SHP77 treated with DMSO at 0.1 percent for 48 hours (cell line): ENCODE measurements around the gene EPB41L3.

Experiments used
- DNase-seq: peaks from one replicate; lab custom pipeline; 2025; lab: John Stamatoyannopoulos, UW

Gene EPB41L3

GRCh38 chr18:5451871-5452270, 91.9 kb downstream of the EPB41L3 start:
- no peak for DNase-seq

- no peak for DNase-seq
These were observed 92.6 kb downstream of the EPB41L3 start for GRCh38 chr18:5451150-5451549.

DNA sequence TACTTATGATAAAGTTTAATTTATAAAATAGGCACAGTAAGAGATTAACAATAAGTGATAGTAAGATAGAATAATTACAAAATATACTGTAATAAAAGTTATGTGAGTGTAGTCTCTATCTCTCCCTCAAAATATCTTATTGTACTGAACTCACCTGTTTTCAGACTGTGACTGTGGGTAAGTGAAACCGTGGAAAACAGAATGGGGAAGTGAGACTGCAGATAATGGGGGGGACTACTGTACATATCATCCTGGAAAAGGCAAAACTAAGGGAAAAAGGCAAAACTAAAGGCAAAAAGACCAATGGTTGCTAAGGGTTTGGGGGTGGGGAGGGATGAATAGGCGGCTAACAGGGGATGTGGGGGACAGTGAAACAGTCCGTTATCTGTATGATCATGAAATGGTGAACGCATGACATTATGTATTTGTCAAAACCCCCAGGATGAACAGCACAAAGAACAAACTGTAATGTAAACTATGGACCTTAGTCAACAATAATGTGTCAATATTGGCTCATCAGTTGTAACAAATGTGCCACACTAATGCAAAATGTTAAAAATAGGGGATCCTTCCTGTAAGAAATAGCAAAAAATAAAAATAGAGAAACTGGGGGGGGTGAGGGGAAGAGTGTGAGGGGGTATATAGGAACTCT, 93.8 kb downstream of the EPB41L3 start:
- DNase-seq: no peak

- DNase-seq: no peak
These were observed 96.4 kb downstream of the EPB41L3 start for GRCh38 chr18:5447442-5447841.

DNA sequence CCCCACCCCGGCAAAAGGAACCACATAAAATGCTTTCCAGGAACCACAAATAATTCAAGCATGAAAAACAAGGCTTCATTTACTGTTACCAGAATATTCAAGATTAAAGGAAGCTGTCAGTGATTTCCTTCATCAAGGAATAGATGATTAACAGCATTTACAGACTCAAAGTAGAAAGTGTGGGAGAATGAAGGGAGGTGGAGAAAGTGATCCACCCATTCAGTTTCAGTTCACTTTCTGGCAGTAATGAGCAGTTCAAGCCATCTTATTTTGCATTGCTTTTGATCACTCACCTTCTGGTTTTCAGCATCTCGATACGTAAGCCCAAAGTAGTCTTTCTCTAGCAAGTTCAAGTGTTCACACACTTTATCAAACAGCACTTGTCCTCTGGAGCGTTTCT, 99.0 kb downstream of the EPB41L3 start:
- no peak for DNase-seq

- no peak for DNase-seq
These were observed 99.5 kb downstream of the EPB41L3 start for GRCh38 chr18:5444269-5444668.

DNA sequence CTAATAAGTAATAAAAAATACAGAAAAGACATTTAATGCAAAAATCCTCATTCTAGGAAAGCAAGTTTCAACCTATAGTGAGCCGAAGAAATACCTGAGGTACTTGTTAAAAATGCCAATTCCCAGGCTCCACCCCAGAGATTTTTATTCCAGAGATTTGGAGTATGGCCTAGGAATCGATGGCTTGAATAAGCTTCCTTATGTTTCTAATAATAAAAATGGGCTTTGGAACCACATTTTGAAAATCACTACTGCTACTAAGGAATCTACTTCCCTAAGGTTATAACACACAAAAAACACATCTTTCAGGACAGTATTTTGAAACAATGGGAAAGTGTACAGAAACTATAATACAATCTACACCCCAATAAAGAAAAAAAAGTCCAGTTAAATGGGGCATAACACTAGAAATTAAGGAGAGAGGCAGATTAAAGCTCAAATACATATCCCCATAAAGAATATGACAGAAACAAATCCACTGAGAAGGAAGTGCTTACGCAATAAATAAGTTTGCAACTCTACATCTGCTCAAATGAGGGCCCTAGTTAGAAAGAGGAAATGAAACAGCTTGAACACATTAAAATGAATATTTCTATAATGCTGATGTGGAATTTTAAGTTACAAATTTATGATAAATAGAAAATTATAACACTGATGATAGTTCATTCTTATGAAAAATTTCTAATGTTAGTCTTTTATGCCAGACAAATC, 103.7 kb downstream of the EPB41L3 start:
- DNase-seq: no peak

GRCh38 chr18:5434425-5434824, 109.4 kb downstream of the EPB41L3 start:
- no peak for DNase-seq

DNA sequence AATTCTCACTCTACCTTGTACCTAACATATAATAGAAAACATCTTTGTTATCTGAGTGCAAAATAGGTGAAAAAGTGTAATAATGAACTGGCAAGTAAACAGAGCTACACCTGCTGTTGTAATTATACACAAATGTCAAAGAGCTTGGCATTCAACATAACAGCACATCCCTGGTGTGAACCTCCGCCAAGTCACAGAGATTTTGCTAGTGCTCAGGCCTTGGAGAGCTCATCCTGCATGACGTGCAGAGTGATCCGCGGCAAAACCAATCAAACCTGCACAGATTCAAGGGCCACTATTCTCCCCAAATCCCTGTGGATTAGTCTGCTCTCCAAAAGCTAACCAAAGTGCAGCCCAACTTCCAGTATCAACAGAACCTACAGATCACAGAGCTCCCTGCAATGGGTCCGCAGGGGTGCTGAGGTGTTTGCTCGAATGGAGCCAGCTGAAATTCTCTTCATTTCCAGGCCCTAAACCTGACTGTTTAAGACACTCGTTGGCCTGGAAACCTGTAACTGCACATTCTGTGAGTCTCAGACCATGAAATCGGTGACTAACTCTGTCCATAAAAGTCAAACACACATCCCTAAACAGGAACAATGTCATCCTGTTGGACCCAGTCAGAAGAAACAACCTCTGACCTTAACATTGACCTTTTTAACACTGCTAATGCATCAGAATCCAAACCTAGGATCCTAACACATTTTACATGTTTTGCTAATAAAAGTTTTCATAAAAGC, 111.8 kb downstream of the EPB41L3 start:
- no peak for DNase-seq

GRCh38 chr18:5430131-5430530, 113.7 kb downstream of the EPB41L3 start:
- DNase-seq: no peak

GRCh38 chr18:5429681-5430080, 114.1 kb downstream of the EPB41L3 start:
- no peak for DNase-seq

DNA sequence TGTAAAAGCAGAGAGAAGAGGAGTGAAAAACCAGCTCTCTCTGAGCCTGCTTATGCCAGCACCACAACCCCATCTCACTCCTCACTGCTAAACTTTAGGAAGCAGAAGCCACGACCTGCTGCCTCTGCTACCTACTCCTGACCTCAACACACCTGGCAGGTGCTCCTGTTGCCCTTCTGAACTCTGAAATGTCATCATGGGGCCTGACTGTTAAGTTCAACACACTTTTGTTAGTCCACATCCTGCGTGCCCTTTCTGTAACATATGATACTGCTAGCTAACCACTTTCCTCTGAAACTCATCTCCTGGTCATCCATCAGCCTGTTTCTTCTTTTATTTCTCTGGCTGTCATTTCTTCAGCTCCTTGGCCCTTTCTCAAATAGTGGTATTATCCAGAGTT, 118.1 kb downstream of the EPB41L3 start:
- DNase-seq: no peak

- no peak for DNase-seq
These were observed 118.7 kb downstream of the EPB41L3 start for GRCh38 chr18:5424903-5425664.

DNA sequence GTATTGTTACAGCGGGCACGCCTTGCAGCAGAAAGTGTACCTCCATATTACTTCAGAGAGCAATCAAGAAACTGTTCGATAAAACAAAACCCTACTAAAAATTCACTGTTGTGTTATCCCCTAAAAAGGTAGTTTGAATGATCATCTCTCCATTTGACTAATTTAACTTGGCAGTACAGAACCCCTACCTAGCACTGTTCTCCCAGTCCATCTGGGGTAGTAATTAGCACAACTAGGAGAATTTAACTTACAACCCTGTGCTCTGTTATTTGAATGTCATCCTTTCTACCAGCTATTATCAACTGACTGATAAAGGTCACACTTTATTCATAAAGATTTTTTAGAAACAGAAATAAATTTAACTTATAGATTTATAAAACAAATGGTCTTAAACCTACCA, 121.2 kb downstream of the EPB41L3 start:
- no peak for DNase-seq

DNA sequence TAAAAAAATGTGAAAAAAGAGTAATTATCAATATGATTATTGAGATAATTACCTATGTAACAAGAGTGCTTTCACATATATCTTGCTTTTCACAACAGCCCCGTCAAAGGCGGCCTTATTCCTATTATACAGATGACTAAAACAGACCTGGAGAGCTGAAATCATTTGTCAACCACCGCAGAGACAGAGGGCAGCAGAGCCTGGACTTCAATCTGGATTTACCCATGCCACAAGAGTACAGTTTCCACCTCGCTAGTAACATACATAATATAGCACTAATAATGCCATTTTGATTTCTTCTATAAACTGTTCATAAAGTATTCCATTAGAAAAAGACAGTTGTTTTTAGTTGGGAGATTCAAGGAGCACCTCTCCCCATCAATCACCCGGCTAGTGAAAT, 121.8 kb downstream of the EPB41L3 start:
- no peak for DNase-seq

GRCh38 chr18:5420906-5421305, 122.9 kb downstream of the EPB41L3 start:
- no peak for DNase-seq

DNA sequence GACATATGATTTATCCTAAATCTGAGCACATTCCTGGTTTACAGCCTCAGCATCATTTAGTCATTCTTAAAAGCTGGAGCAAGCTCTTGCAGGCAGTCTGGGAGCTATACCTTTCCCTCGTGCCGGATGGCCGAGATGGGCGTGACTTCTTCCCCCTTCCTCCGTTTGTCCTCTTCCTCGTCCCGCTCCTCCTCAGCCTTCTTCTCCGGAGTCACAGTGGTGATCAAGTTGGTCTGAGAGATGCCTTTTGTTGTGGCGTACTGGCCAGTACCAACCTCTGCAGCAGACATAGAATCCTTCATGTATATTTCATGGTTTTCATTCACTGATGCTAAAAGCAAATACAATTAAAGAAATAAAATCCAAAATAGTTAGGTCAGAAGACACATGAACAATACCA, 124.2 kb downstream of the EPB41L3 start:
- DNase-seq: no peak

GRCh38 chr18:5419030-5419429, 124.8 kb downstream of the EPB41L3 start:
- no peak for DNase-seq

DNA sequence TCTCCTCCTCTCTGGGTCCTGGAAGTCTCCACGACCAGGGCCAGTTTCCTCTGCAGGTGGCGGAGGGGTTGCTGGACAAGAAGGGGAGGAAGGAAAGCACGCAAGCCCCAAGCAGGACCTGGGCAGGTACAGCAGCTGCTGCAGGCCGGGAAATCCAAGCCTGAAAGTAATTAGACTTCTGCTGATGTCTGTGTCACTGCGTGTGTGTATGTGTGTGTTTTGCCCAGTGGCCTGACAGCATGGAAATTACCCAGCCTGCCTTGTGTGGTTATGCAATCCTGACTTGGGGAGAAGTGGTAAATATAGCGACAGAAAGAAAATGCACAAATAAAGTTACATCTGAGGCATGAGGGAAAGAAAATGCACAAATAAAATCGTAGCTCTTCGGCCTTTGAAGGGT, 126.5 kb downstream of the EPB41L3 start:
- DNase-seq: no peak

DNA sequence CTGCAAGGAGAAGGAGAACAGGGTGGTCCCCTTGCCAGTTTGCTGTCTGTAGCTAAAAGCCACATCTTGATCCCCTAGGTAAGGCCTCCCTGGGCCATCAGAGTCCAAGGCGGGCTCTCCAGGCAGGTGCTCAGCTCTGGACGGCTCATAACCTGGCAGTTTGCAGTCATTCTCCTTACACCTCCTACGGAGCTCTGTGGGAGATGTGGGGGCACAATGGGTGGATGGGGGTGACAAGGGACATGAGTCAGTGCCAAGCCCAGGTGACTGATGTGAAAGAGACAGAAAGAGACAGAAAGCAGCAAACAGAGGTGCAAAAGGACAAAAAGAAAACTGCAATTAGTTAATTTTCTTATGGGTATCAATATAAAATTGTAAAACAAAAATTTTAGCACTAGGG, 127.7 kb downstream of the EPB41L3 start:
- no peak for DNase-seq

GRCh38 chr18:5415665-5416064, 128.1 kb downstream of the EPB41L3 start:
- no peak for DNase-seq

GRCh38 chr18:5415031-5415430, 128.8 kb downstream of the EPB41L3 start:
- no peak for DNase-seq

DNA sequence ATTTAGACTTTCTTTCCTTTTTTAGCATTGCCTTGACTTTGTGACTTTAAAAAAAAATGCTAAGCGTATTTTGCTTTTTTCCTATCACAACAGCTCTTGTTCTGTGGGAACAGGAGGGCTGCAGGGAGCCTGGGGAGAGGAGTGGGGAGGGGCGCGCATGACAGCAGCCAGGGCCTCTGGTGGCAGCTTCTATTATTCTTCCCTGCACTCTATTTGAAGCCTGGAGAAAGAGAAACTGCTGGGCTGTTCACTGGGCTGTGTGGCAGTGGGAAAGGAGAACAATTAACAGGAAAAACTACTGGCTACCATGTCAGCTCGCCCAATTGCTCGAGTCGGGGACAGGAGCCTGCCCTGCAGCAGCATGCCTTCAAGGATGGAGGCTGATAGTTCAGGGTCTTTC, 129.3 kb downstream of the EPB41L3 start:
- DNase-seq: no peak
